Astrocyte of the spinal cord (primary cell): ENCODE results near the gene POLR2F.

Source experiments
- DNase-seq: peaks from one replicate; pipeline ENCODE4 v3.0.0; 2011; ENCODE audit warnings: low read depth, low spot score
- H3K4me3 ChIP-seq: 2 replicates; pipeline ENCODE4 v1.5.1; 2011; ENCODE audit warnings: low read depth, mild to moderate bottlenecking, low read length, moderate library complexity
- CTCF ChIP-seq: IDR thresholded peaks from 2 replicates; pipeline ENCODE4 v1.5.1; 2012; ENCODE audit warnings: low read depth, mild to moderate bottlenecking, low read length, inconsistent platforms
- in situ Hi-C: cut with HindIII; loops from 2 replicates; pipeline ENCODE4 v1.10.0; 2017; ENCODE audit warnings: low sequenced_read_pairs

The POLR2F gene

GRCh38 chr22:37967147-37967546 is 13.6 kb downstream of the POLR2F start:
- H3K4me3 ChIP-seq, result no peak overlapping the region
- in situ Hi-C loops, result no loop called here
- TF ChIP-seq CTCF, result no peak
- DNase-seq, result no peak

- no peak for DNase-seq
- H3K4me3 ChIP-seq, result no peak overlapping the region
- in situ Hi-C loops, result no loop called here
- TF ChIP-seq CTCF, result no peak
These were observed 14.3 kb downstream of the POLR2F start for GRCh38 chr22:37967637-37968451.

GRCh38 chr22:37968452-37969251 is 15.2 kb downstream of the POLR2F start:
- no peak for DNase-seq
- TF ChIP-seq CTCF, result no peak
- in situ Hi-C loops, result no loop called here
- H3K4me3 ChIP-seq, result no peak overlapping the region

GRCh38 chr22:37970864-37971263 is 17.4 kb downstream of the POLR2F start:
- no peak for DNase-seq
- in situ Hi-C loops, result no loop called here
- H3K4me3 ChIP-seq, result no peak overlapping the region
- no peak for TF ChIP-seq CTCF

GRCh38 chr22:37971475-37972434 is 18.3 kb downstream of the POLR2F start:
- in situ Hi-C loops, result no loop called here
- no peak overlapping the region for H3K4me3 ChIP-seq
- no peak for DNase-seq
- no peak for TF ChIP-seq CTCF

GRCh38 chr22:37972527-37972926 is 19.0 kb downstream of the POLR2F start:
- in situ Hi-C loops, result no loop called here
- DNase-seq, result no peak
- no peak overlapping the region for H3K4me3 ChIP-seq
- no peak for TF ChIP-seq CTCF
